ENCODE results near the gene COL6A1.
"Not testable (repeated sequence)": the region's sequence is repeated elsewhere in the genome, so short reads cannot be mapped to it uniquely, and the experiment has no call there.

COL6A1 gene

DNA sequence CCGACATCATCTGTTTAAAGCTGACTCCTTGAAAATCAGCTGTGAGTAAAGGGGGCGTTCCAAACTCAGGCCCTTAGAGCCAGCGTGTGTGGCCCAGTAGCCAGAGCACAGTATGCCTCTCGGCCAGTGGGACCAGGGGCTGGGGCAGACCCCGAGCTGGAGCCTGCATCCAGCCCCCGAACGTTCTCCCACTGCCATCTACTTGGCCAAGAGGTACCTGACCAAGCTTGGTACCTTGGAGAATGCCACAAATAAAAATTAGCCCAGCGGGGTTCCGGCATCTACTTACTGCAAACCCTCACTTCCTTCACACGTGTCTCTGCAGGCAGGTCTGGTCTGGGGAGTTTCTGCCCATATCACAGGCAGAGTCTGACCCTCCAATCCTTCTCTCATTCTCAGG lies 59.6 kb downstream of the COL6A1 start:
- no peak overlapping the region for H3K27ac ChIP-seq
- no peaks in the 10 kb centered on the region for H3K27me3 ChIP-seq (ENCODE audit: insufficient read depth, low read depth, severe bottlenecking)
- no peaks in the 10 kb centered on the region for H3K9me3 ChIP-seq (ENCODE audit: severe bottlenecking)
- no peaks in the 10 kb centered on the region for H3K36me3 ChIP-seq
- H3K4me3 ChIP-seq (ENCODE audit: low read depth, low read length), result no peak overlapping the region
- no peak for DNase-seq
- TF ChIP-seq, protein P1, sequence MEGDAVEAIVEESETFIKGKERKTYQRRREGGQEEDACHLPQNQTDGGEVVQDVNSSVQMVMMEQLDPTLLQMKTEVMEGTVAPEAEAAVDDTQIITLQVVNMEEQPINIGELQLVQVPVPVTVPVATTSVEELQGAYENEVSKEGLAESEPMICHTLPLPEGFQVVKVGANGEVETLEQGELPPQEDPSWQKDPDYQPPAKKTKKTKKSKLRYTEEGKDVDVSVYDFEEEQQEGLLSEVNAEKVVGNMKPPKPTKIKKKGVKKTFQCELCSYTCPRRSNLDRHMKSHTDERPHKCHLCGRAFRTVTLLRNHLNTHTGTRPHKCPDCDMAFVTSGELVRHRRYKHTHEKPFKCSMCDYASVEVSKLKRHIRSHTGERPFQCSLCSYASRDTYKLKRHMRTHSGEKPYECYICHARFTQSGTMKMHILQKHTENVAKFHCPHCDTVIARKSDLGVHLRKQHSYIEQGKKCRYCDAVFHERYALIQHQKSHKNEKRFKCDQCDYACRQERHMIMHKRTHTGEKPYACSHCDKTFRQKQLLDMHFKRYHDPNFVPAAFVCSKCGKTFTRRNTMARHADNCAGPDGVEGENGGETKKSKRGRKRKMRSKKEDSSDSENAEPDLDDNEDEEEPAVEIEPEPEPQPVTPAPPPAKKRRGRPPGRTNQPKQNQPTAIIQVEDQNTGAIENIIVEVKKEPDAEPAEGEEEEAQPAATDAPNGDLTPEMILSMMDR (IDR thresholded peaks at IDR 0.05; ENCODE audit: low read depth, low read length), result no peak

DNA sequence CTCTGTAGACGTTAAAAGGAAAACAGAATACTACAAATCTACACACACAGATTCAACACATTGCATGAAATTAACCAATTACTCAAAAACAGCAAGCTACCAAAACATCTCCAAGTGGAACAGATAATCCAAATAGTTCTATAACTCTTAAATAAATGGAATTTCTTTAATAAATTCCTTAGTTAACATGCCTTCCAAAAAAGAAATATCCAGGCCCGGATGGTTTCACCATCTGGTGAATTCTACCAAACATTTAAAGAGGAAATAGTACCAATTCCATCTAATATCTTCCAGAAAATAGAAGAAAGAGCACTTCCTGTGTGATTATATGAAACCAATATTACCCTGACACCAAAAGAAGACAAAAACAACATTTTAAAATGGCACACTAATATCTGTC lies 63.6 kb downstream of the COL6A1 start:
- Histone ChIP-seq H3K4me3 (ENCODE audit: low read depth, low read length) (no peak overlapping the region), H3K27me3 (ENCODE audit: insufficient read depth, low read depth, severe bottlenecking) (no peaks in the 10 kb centered on the region), H3K27ac (no peak overlapping the region), H3K9me3 (ENCODE audit: severe bottlenecking) (no peaks in the 10 kb centered on the region), H3K36me3 (no peaks in the 10 kb centered on the region)
- TF ChIP-seq, protein P1 (IDR thresholded peaks at IDR 0.05; ENCODE audit: low read depth, low read length), result no peak
- DNase-seq, result no peak

DNA sequence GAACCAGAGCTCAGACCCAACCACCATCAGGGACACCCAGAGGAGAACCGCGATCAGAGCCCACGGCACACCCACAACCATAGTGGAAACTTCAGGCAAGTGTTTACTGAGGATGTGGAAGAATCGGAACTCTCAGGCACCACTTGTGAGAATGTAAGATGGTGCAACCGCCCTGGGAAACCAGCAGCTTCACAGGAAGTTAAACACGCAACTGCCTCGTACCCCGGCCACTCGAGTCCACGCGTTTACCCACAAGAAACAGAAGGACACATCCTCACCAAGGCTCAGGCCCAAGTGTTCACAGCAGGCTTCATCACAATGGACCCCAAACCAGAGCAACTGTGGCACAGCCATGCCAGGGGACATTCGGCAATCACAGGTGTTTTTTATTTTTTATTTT lies 64.9 kb downstream of the COL6A1 start:
- Histone ChIP-seq H3K27ac (no peak overlapping the region), H3K4me3 (ENCODE audit: low read depth, low read length) (no peak overlapping the region), H3K36me3 (no peaks in the 10 kb centered on the region), H3K27me3 (ENCODE audit: insufficient read depth, low read depth, severe bottlenecking) (no peaks in the 10 kb centered on the region), H3K9me3 (ENCODE audit: severe bottlenecking) (no peaks in the 10 kb centered on the region)
- DNase-seq, result no peak
- TF ChIP-seq, protein P1 (IDR thresholded peaks at IDR 0.05; ENCODE audit: low read depth, low read length), result no peak

DNA sequence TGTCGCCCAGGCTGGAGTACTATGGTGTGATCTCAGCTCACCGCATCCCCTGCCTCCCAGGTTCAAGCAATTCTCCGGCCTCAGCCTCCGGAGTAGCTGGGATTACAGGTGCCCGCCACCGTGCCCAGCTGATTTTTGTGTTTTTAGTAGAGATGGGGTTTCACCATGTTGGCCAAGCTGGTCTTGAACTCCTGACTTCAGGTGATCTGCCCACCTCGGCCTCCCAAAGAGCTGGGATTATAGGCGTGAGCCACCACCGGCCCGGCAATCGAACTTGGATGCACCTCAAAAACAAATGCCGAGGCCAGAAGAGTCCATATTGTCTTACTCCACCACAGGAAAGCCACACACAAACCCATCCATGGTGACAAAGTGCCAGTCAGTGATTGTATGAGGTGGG lies 65.3 kb downstream of the COL6A1 start:
- not testable (repeated sequence) for H3K27me3 ChIP-seq (ENCODE audit: insufficient read depth, low read depth, severe bottlenecking); DNase-seq; H3K27ac ChIP-seq; H3K36me3 ChIP-seq; H3K9me3 ChIP-seq (ENCODE audit: severe bottlenecking); H3K4me3 ChIP-seq (ENCODE audit: low read depth, low read length)

DNA sequence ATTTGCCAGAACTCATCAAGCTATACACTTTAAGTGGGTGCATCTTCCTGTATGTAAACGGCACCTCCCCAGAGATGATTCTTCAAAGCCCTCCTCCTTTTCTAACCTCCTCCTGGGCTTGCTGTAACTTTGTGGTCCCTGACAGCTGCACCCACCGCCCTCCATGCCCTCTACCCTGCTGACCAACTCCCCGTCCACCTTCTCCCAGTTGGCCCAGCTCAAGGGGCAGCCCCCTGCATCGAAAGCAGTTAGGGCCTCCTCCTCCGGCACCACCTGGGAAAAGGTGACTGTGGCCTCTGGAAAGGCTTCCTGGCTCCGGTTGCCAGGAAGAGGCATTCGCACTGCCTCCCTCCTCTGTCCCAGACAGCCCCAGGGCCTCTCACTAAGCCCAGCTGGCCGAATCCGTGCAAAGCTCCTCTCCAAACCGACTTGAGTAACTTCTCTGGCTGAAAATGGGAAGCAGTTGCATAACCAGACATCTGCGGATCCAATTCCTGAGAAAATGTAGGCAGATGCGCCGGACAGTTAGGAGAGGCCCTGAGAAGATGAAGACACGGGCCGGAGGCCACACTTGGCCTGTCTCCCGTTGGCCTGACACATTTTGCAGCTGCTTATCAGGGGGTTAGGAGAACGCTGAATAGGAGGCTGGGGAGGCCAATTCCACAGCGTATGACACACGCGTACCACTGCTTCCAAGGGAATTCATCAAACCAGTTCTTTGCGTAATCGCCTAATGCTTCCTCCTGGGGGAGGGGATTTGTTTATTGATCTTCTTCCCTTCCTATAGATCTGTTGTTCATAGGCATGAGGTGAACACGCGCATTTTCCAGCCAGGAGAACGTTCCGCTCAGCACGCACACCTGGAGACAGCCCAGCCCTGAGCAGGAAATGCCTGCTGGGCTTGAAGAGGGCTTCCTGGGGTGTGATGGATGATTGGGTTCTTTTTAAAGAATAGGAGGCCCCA lies 67.6 kb downstream of the COL6A1 start:
- no peak overlapping the region for H3K4me3 ChIP-seq (ENCODE audit: low read depth, low read length)
- H3K36me3 ChIP-seq, result no peaks in the 10 kb centered on the region
- H3K9me3 ChIP-seq (ENCODE audit: severe bottlenecking), result peaks cover 3% of the 10 kb centered on the region
- TF ChIP-seq, protein P1 (IDR thresholded peaks at IDR 0.05; ENCODE audit: low read depth, low read length), result no peak
- no peaks in the 10 kb centered on the region for H3K27me3 ChIP-seq (ENCODE audit: insufficient read depth, low read depth, severe bottlenecking)
- H3K27ac ChIP-seq, result no peak overlapping the region
- DNase-seq, result no peak

DNA sequence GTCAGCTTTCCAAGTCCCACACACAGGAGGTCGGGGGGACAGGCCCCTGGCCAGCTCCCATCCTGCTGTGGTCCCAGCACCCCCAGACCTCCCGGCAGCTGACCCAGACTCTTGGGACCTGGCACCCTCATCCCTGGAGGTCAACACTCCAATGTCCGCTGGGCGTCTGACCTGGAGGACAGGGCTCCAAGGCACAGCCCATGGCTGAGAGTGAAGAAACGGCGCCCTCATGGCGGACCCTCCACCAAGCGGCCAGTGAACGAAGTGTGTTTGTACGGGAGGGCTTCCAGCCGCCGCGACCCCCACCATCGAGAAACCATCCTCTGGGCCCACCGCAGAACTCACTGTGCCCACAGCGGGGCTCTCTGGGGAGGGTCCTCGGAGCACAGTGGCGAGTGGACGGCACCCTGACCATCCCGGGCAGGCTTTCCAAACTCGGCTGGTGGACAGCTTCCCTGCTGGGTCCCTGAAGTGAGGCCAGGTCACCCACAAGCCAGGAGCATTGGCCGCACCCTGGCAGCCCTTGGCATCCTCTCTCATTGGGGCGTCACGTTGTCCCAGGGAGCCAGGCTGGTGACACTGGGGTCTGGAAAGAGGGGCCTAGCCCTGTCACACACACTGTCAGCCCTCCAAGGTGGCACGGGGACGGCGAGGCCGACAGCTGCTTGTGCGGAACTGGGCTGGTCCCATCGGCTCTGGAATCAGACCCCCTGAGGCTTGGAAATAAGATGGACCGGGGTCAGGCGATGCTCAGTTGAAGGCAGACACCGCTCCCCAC lies 68.5 kb downstream of the COL6A1 start:
- TF ChIP-seq, protein P1 (IDR thresholded peaks at IDR 0.05; ENCODE audit: low read depth, low read length), result no peak
- no peaks in the 10 kb centered on the region for H3K27me3 ChIP-seq (ENCODE audit: insufficient read depth, low read depth, severe bottlenecking)
- no peaks in the 10 kb centered on the region for H3K36me3 ChIP-seq
- DNase-seq, result no peak
- H3K27ac ChIP-seq, result no peak overlapping the region
- H3K4me3 ChIP-seq (ENCODE audit: low read depth, low read length), result no peak overlapping the region
- H3K9me3 ChIP-seq (ENCODE audit: severe bottlenecking), result peaks cover 3% of the 10 kb centered on the region

Data from WERI-Rb-1 (cell line).